Smooth muscle cell (in vitro differentiated cells): Measurements from ENCODE around the gene RPL41. TPM values are rescaled to one million over a fixed set of nuclear protein-coding genes. Genes with fewer than 3 reads are reported as not detected.

Experiments used
- DNase-seq: peaks from one replicate; lab custom pipeline; 2025; ENCODE audit not compliant: unreplicated experiment; lab: John Stamatoyannopoulos, UW
- H2AFZ ChIP-seq: fragments of 200-600 bp; sonication (generic); 2 replicates; pipeline ENCODE4 v1.6.0; 2016; ENCODE audit warnings: antibody characterized with exemption, low read depth, mild to moderate bottlenecking
- H3F3A ChIP-seq: fragments of 200-600 bp; sonication (generic); 2 replicates; pipeline ENCODE4 v1.6.0; 2017; ENCODE audit warnings: antibody characterized with exemption, low read depth
- H3K27ac ChIP-seq: fragments of 200-600 bp; sonication (generic); 2 replicates; pipeline ENCODE4 v1.5.1; 2016; ENCODE audit warnings: low read depth, mild to moderate bottlenecking
- H3K27me3 ChIP-seq: fragments of 200-600 bp; sonication (generic); 2 replicates; pipeline ENCODE4 v1.6.1; 2016; ENCODE audit warnings: low read depth, mild to moderate bottlenecking
- H3K36me3 ChIP-seq: fragments of 200-600 bp; sonication (generic); 2 replicates; pipeline ENCODE4 v1.5.1; 2016; ENCODE audit warnings: low read depth
- H3K4me1 ChIP-seq: fragments of 200-600 bp; sonication (generic); 2 replicates; pipeline ENCODE4 v1.5.1; 2016; ENCODE audit warnings: low read depth
- H3K4me2 ChIP-seq: fragments of 200-600 bp; sonication (generic); 2 replicates; pipeline ENCODE4 v1.6.0; 2016; ENCODE audit warnings: mild to moderate bottlenecking
- H3K4me3 ChIP-seq: fragments of 200-600 bp; sonication (generic); 2 replicates; pipeline ENCODE4 v1.5.1; 2016; ENCODE audit warnings: mild to moderate bottlenecking
- H3K79me2 ChIP-seq: fragments of 200-600 bp; sonication (generic); 2 replicates; pipeline ENCODE4 v1.6.0; 2016; ENCODE audit warnings: low read depth, mild to moderate bottlenecking
- H3K9ac ChIP-seq: fragments of 200-600 bp; sonication (generic); 2 replicates; pipeline ENCODE4 v1.6.0; 2016; ENCODE audit warnings: low read depth
- H3K9me3 ChIP-seq: fragments of 200-600 bp; sonication (generic); replicated peaks from 2 replicates; pipeline ENCODE4 v1.5.1; 2016; ENCODE audit warnings: low read depth
- H4K20me1 ChIP-seq: fragments of 200-600 bp; sonication (generic); 2 replicates; pipeline ENCODE4 v1.6.0; 2016; ENCODE audit warnings: low read depth
- WGBS: methylation state at CpG from one replicate; pipeline ENCODE4 v1.1.7; 2016; ENCODE audit warnings: low lambda C conversion rate; 5-methylcytosine and 5-hydroxymethylcytosine counted together
- polyA plus RNA-seq: library from polyadenylated mRNA; unstranded; fragments of >200 nt; fragmentation: Nextera tagmentation; extraction: Ambion mirVana; gene quantifications from 2 replicates; pipeline ENCODE4 v1.2.1, GENCODE V29; 2016
- total RNA-seq: library from RNA; depleted of rRNA; stranded (reverse); fragments of >200 nt; gene quantifications from 2 replicates; pipeline ENCODE4 v1.2.3, GENCODE V29; 2014
- TF ChIP-seq, protein P1 (sequence below): fragments of 200-600 bp; sonication (generic); IDR thresholded peaks from 2 replicates; pipeline ENCODE4 v1.5.1; 2017; ENCODE audit warnings: borderline replicate concordance, mild to moderate bottlenecking, antibody characterized with exemption; ENCODE audit not compliant: insufficient read depth, poor library complexity, severe bottlenecking

The RPL41 gene
- total and polyA plus RNA-seq, 2 experiments from 2014 or later: 2,414 to 3,246 TPM

DNA sequence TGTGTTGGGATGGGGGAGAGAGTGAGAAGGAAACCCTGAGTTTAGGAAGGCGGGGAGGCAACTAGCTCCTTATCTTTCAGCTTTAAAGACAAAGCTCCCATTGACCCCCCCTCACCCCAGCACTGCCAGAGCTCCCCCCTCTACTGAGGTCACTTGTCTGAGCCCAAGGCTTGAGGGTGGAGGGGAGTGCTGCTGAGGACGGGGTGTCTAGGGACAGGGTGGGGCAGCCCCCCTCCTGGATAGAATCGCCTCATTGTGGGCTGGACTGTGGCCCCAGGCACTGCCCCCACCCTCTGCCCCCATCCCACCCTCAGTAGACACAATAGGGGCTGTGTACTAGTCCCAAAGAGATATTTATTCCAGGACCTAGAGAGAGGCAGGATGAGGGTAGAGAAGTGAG lies 33.5 kb upstream of the RPL41 start:
- 90% methylated on average over 3 of the region's 3 CpGs for WGBS
- no peak for DNase-seq
- Histone ChIP-seq H3K79me2 (no peaks in the 10 kb centered on the region), H4K20me1 (no peaks in the 10 kb centered on the region), H3K27ac (no peak overlapping the region), H3K9ac (no peak overlapping the region), H3K36me3 (no peaks in the 10 kb centered on the region), H3K9me3 (no peaks in the 10 kb centered on the region), H3F3A (no peaks in the 10 kb centered on the region), H3K4me1 (peaks cover 3% of the 10 kb centered on the region), H3K4me3 (no peak overlapping the region), H2AFZ (no peak overlapping the region), H3K27me3 (peaks cover 10% of the 10 kb centered on the region), H3K4me2 (no peak overlapping the region)
- TF ChIP-seq, protein P1, sequence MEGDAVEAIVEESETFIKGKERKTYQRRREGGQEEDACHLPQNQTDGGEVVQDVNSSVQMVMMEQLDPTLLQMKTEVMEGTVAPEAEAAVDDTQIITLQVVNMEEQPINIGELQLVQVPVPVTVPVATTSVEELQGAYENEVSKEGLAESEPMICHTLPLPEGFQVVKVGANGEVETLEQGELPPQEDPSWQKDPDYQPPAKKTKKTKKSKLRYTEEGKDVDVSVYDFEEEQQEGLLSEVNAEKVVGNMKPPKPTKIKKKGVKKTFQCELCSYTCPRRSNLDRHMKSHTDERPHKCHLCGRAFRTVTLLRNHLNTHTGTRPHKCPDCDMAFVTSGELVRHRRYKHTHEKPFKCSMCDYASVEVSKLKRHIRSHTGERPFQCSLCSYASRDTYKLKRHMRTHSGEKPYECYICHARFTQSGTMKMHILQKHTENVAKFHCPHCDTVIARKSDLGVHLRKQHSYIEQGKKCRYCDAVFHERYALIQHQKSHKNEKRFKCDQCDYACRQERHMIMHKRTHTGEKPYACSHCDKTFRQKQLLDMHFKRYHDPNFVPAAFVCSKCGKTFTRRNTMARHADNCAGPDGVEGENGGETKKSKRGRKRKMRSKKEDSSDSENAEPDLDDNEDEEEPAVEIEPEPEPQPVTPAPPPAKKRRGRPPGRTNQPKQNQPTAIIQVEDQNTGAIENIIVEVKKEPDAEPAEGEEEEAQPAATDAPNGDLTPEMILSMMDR: no peak

DNA sequence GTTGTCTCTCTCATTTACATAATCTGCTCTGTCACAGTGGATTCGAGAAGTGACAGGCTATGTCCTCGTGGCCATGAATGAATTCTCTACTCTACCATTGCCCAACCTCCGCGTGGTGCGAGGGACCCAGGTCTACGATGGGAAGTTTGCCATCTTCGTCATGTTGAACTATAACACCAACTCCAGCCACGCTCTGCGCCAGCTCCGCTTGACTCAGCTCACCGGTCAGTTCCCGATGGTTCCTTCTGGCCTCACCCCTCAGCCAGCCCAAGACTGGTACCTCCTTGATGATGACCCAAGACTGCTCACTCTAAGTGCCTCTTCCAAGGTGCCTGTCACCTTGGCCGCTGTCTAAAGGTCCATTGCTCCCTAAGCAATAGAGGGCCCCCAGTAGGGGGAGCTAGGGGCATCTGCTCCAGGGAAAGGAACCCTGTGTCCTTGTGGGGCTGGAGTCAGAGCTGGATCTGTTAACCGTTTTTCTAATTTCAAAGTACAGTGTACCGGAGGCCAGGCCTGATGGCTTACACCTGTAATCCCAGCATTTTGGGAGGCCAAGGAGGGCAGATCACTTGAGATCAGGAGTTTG lies 31.4 kb upstream of the RPL41 start:
- Histone ChIP-seq H3K4me1 (peaks cover 3% of the 10 kb centered on the region), H3K9me3 (no peaks in the 10 kb centered on the region), H3K9ac (no peak overlapping the region), H3K4me3 (no peak overlapping the region), H4K20me1 (no peaks in the 10 kb centered on the region), H3F3A (no peaks in the 10 kb centered on the region), H3K4me2 (no peak overlapping the region), H2AFZ (no peak overlapping the region), H3K27me3 (peaks cover 10% of the 10 kb centered on the region), H3K79me2 (no peaks in the 10 kb centered on the region), H3K27ac (no peak overlapping the region), H3K36me3 (no peaks in the 10 kb centered on the region)
- TF ChIP-seq, protein P1: peak; percentile 26
- DNase-seq: no peak
- 87% methylated on average over 15 of the region's 15 CpGs for WGBS

DNA sequence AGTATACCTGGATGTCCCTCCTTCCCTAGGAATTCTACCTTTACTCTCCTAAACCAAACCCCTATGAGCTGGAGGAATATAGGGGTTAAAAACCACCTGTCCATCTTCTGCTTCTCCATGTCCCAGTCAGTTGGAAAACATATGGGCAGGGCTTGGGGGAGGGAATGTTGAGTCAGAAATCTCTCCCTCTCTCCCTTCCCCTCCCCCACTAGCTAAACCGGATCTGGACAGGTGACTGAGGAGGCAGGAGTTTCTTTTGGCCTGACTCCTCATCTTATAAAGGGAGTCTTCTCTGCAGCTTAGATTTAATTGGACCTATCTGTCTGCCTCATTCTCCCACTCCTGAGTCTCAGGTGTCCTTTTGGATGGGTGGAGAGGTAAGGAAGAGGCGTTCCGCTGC lies 30.3 kb upstream of the RPL41 start:
- Histone ChIP-seq H3F3A (no peaks in the 10 kb centered on the region), H4K20me1 (no peaks in the 10 kb centered on the region), H3K36me3 (no peaks in the 10 kb centered on the region), H3K4me1 (peaks cover 3% of the 10 kb centered on the region), H3K27ac (no peak overlapping the region), H3K27me3 (peaks cover 2% of the 10 kb centered on the region), H3K79me2 (no peaks in the 10 kb centered on the region), H3K9ac (no peak overlapping the region), H3K9me3 (no peaks in the 10 kb centered on the region), H2AFZ (no peak overlapping the region), H3K4me2 (no peak overlapping the region), H3K4me3 (no peak overlapping the region)
- TF ChIP-seq, protein P1: no peak
- 85% methylated on average over 3 of the region's 3 CpGs for WGBS
- no peak for DNase-seq

DNA sequence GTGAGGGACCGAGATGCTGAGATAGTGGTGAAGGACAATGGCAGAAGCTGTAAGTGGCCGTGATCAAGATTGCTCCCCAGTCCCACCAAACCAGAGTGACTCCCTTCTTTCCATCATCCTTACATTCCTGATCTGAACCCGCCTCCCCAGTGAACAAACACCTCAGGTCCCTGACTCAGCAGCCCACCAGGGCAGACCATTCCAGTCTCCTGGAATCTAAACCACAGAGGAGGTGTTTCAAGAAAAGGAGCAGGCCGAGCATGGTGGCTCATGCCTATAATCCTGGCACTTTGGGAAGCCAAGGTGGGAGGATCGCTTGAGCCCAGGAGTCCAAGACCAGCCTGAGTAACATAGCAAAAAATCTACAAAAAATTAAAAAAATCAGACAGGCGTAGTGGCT lies 29.8 kb upstream of the RPL41 start:
- Histone ChIP-seq H3K9me3 (no peaks in the 10 kb centered on the region), H3F3A (no peaks in the 10 kb centered on the region), H3K4me3 (no peak overlapping the region), H2AFZ (no peak overlapping the region), H3K4me2 (no peak overlapping the region), H3K27ac (no peak overlapping the region), H3K79me2 (no peaks in the 10 kb centered on the region), H3K9ac (no peak overlapping the region), H3K36me3 (no peaks in the 10 kb centered on the region), H3K27me3 (no peaks in the 10 kb centered on the region), H3K4me1 (no peaks in the 10 kb centered on the region), H4K20me1 (no peaks in the 10 kb centered on the region)
- DNase-seq: no peak
- WGBS: 92% methylated on average over 6 of the region's 6 CpGs
- TF ChIP-seq, protein P1: no peak
